H1 (cell line): ENCODE data around the gene DENND5B. TPM values are rescaled to one million over a fixed set of nuclear protein-coding genes. Genes with fewer than 3 reads are reported as not detected.

Experiments
- CTCF ChIA-PET: fragments of 300-600 bp; sonication (Branson Sonifier 250); formaldehyde crosslinking; loops from one replicate; lab custom pipeline; 2021; ENCODE audit not compliant: partially characterized antibody; lab: Charles Lee
- POLR2A ChIA-PET: fragments of 300-600 bp; sonication (Branson Sonifier 250); formaldehyde crosslinking; loops from one replicate; lab custom pipeline; 2021; ENCODE audit warnings: inconsistent platforms; ENCODE audit not compliant: partially characterized antibody; lab: Charles Lee
- DNase-seq, 2 experiments: peaks; one replicate each; pipeline versions ENCODE4 v3.0.0 to v3.0.0-alpha.2; 2010 to 2022; ENCODE audit warnings: low spot score in 2 of 2, low read depth in 1 of 2, mixed read lengths in 1 of 2
- FAIRE-seq: peaks from 2 replicates; lab custom pipeline; 2011; peaks lifted over from hg19 to GRCh38; lab: Jason Lieb, UNC
- H2AFZ ChIP-seq: 2 replicates; pipeline ENCODE4 v1.8.1; 2012; ENCODE audit warnings: low read length, inconsistent platforms
- H2AK5ac ChIP-seq: 2 replicates; pipeline ENCODE4 v1.6.1; 2013; ENCODE audit warnings: low read depth, low read length
- H2BK120ac ChIP-seq: replicated peaks from 2 replicates; pipeline ENCODE3; 2013; ENCODE audit warnings: low read depth, low read length, inconsistent platforms
- H2BK12ac ChIP-seq: 2 replicates; pipeline ENCODE4 v1.6.1; 2013; ENCODE audit warnings: low read depth, low read length
- H2BK15ac ChIP-seq: 2 replicates; pipeline ENCODE4 v1.6.1; 2013; ENCODE audit warnings: low read length
- H2BK20ac ChIP-seq: 2 replicates; pipeline ENCODE4 v1.6.1; 2013; ENCODE audit warnings: low read length
- H2BK5ac ChIP-seq: 2 replicates; pipeline ENCODE4 v1.6.1; 2013; ENCODE audit warnings: low read depth, low read length
- H3K14ac ChIP-seq: 2 replicates; pipeline ENCODE4 v1.6.1; 2013; ENCODE audit warnings: inconsistent platforms; ENCODE audit not compliant: insufficient read length
- H3K18ac ChIP-seq: 2 replicates; pipeline ENCODE4 v1.6.1; 2013; ENCODE audit warnings: low read length; ENCODE audit errors: extremely low read depth
- H3K23ac ChIP-seq: 2 replicates; pipeline ENCODE4 v1.6.1; 2013; ENCODE audit warnings: inconsistent platforms; ENCODE audit not compliant: insufficient read length
- H3K23me2 ChIP-seq: 2 replicates; pipeline ENCODE4 v1.6.1; 2013; ENCODE audit warnings: low read depth, low read length
- H3K27ac ChIP-seq: 2 replicates; pipeline ENCODE4 v1.6.1; 2011; ENCODE audit warnings: low read depth, low read length, inconsistent platforms
- H3K27me3 ChIP-seq, 4 experiments: replicated peaks in 1 of 4; 1 replicate in 1 of 4; 2 replicates in 3 of 4; pipeline versions ENCODE4 v1.6.1 to v1.8.1; 2011 to 2013; ENCODE audit warnings: low read length in 3 of 4, mild to moderate bottlenecking in 3 of 4, inconsistent platforms in 2 of 4, mixed read lengths in 2 of 4, moderate library complexity in 1 of 4; ENCODE audit not compliant: control insufficient read depth in 3 of 4, insufficient read depth in 3 of 4; ENCODE audit errors: extremely low read depth in 1 of 4
- H3K36me3 ChIP-seq, 4 experiments: 2 replicates each; pipeline versions ENCODE4 v1.6.1 to v1.8.1; 2011 to 2013; ENCODE audit warnings: mild to moderate bottlenecking in 4 of 4, low read length in 3 of 4, moderate library complexity in 2 of 4, control low read depth in 1 of 4, inconsistent platforms in 1 of 4; ENCODE audit not compliant: insufficient read depth in 4 of 4, control insufficient read depth in 2 of 4
- H3K4ac ChIP-seq: replicated peaks from 2 replicates; pipeline ENCODE3; 2013; ENCODE audit warnings: low read length, low read depth, mixed read lengths, inconsistent platforms; ENCODE audit not compliant: insufficient read length
- H3K4me1 ChIP-seq, 4 experiments: replicated peaks in 1 of 4; 1 replicate in 1 of 4; 2 replicates in 3 of 4; pipeline versions ENCODE4 v1.6.1 to v1.8.1; 2011 to 2013; ENCODE audit warnings: low read length in 3 of 4, inconsistent platforms in 2 of 4, mixed read lengths in 1 of 4; ENCODE audit not compliant: insufficient read depth in 4 of 4, control insufficient read depth in 3 of 4
- H3K4me2 ChIP-seq, 2 experiments: 2 replicates each; pipeline versions ENCODE4 v1.6.1 to v1.8.1; 2011 to 2013; ENCODE audit warnings: low read depth in 2 of 2, low read length in 2 of 2, control low read depth in 1 of 2, inconsistent platforms in 1 of 2, mild to moderate bottlenecking in 1 of 2; ENCODE audit not compliant: insufficient read depth in 1 of 2
- H3K4me3 ChIP-seq, 4 experiments: fragments of 200-600, 300-600 bp in 1 of 4; sonication (generic), shearing (Covaris generic), sonication (Bioruptor Twin) in 1 of 4; 2 replicates each; pipeline versions ENCODE4 v1.5.1 to v1.8.1; 2011 to 2016; ENCODE audit warnings: low read length in 4 of 4, low read depth in 3 of 4, control low read depth in 2 of 4, inconsistent platforms in 2 of 4, mild to moderate bottlenecking in 2 of 4, mixed read lengths in 1 of 4, moderate library complexity in 1 of 4; ENCODE audit not compliant: insufficient read depth in 2 of 4; ENCODE audit errors: extremely low read depth in 1 of 4
- H3K56ac ChIP-seq: replicated peaks from 2 replicates; pipeline ENCODE3; 2013; ENCODE audit warnings: low read depth, mild to moderate bottlenecking, mixed read lengths, low read length, inconsistent platforms; ENCODE audit not compliant: insufficient read length
- H3K79me1 ChIP-seq: 2 replicates; pipeline ENCODE4 v1.6.1; 2013; ENCODE audit warnings: low read depth, low read length, control low read depth
- H3K79me2 ChIP-seq, 2 experiments: 2 replicates each; pipeline versions ENCODE4 v1.6.1 to v1.8.1; 2012 to 2013; ENCODE audit warnings: low read length in 2 of 2, mild to moderate bottlenecking in 2 of 2, inconsistent platforms in 1 of 2; ENCODE audit not compliant: insufficient read depth in 2 of 2, control insufficient read depth in 1 of 2
- H3K9ac ChIP-seq, 4 experiments: replicated peaks in 1 of 4; 1 replicate in 1 of 4; 2 replicates in 3 of 4; pipeline versions ENCODE4 v1.6.1 to v1.8.1; 2011 to 2013; ENCODE audit warnings: low read depth in 3 of 4, low read length in 3 of 4, control low read depth in 2 of 4, mild to moderate bottlenecking in 2 of 4, moderate library complexity in 2 of 4, inconsistent platforms in 1 of 4; ENCODE audit errors: extremely low read depth in 1 of 4
- H3K9me3 ChIP-seq, 2 experiments: 2 replicates each; pipeline versions ENCODE4 v1.6.1 to v1.8.1; 2012 to 2013; ENCODE audit warnings: mild to moderate bottlenecking in 2 of 2, moderate library complexity in 2 of 2, control low read depth in 1 of 2, inconsistent platforms in 1 of 2, low read depth in 1 of 2, low read length in 1 of 2, mixed read lengths in 1 of 2; ENCODE audit not compliant: insufficient read depth in 2 of 2
- H4K20me1 ChIP-seq, 2 experiments: replicated peaks in 1 of 2; 2 replicates each; pipeline versions ENCODE3 to v1.8.1; 2011 to 2013; ENCODE audit warnings: inconsistent platforms in 2 of 2, low read length in 2 of 2, mild to moderate bottlenecking in 1 of 2; ENCODE audit not compliant: insufficient read depth in 2 of 2, control insufficient read depth in 1 of 2
- H4K5ac ChIP-seq: 2 replicates; pipeline ENCODE4 v1.6.1; 2013; ENCODE audit warnings: low read length, low read depth, mixed read lengths, inconsistent platforms; ENCODE audit not compliant: insufficient read length
- H4K8ac ChIP-seq: 2 replicates; pipeline ENCODE4 v1.8.0; 2013; ENCODE audit warnings: mild to moderate bottlenecking, moderate library complexity, low read length, inconsistent platforms; ENCODE audit not compliant: insufficient read depth; ENCODE audit errors: extremely low read depth
- H4K91ac ChIP-seq: replicated peaks from 2 replicates; pipeline ENCODE3; 2013; ENCODE audit warnings: low read length, mixed read lengths, inconsistent platforms; ENCODE audit not compliant: insufficient read length
- ASH2L ChIP-seq: fragments of 200-600, 300-600 bp; sonication (generic); IDR thresholded peaks from one replicate; pipeline ENCODE4 v1.7.1; 2017; ENCODE audit warnings: low read length
- CBX8 ChIP-seq: fragments of 300-800, 300-1000 bp; sonication (generic); IDR thresholded peaks from 2 replicates; pipeline ENCODE4 v1.7.1; 2016; ENCODE audit warnings: low read depth, low read length, borderline replicate concordance
- CEBPB ChIP-seq: IDR thresholded peaks from 2 replicates; pipeline ENCODE4 v1.6.1; 2012; ENCODE audit warnings: low read depth, low read length
- E2F6 ChIP-seq: IDR thresholded peaks from 2 replicates; pipeline ENCODE4 v1.6.1; 2012; ENCODE audit warnings: inconsistent platforms
- POLR2A ChIP-seq, 2 experiments: IDR thresholded peaks; 1 replicate in 1 of 2; 2 replicates in 1 of 2; pipeline ENCODE4 v1.6.1; 2011; ENCODE audit warnings: low read depth in 2 of 2, low read length in 2 of 2, mild to moderate bottlenecking in 2 of 2; ENCODE audit errors: control extremely low read depth in 1 of 2
- POLR2AphosphoS5 ChIP-seq: IDR thresholded peaks from 2 replicates; pipeline ENCODE4 v1.6.1; 2011; ENCODE audit warnings: low read depth, low read length
- SP1 ChIP-seq: IDR thresholded peaks from 2 replicates; pipeline ENCODE4 v1.6.1; 2011; ENCODE audit warnings: low read depth, low read length
- TBP ChIP-seq: IDR thresholded peaks from 2 replicates; pipeline ENCODE4 v1.6.1; 2011; ENCODE audit warnings: low read depth, low read length, improper control_type of control experiment
- polyA plus RNA-seq, 7 experiments: library from polyadenylated mRNA; depleted of rRNA in 3 of 7; stranded (reverse) in 5 of 7; unstranded in 2 of 7; fragments of >200 nt in 5 of 7; fragments of 200-250 nt in 2 of 7; gene quantifications; 1 replicate in 5 of 7; 2 replicates in 1 of 7; 4 replicates in 1 of 7; pipeline versions ENCODE4 v1.2.1 to v1.2.3, GENCODE V29; 2011 to 2013; ENCODE audit warnings: missing spikeins in 2 of 7, mixed read lengths in 2 of 7
- total RNA-seq: library from RNA; stranded (reverse); fragmentation: NEBNext Ultra II Directional; extraction: Animal tissue kit (Norgen Biotek cat#: 25700); gene quantifications from 2 replicates; pipeline ENCODE4 v1.2.1, GENCODE V29; 2021

DENND5B gene
- total and polyA plus RNA-seq, 2 of the 8 experiments (the other 6 are each of a cell fraction or from before 2014, with no cell fraction given) = 13.4 to 20.2 TPM

- no peak for FAIRE-seq
- H3K23me2 ChIP-seq = no peaks in the 10 kb centered on the region
- CTCF ChIA-PET = no interaction called here
Measured at GRCh38 chr12:31466768-31467167, 124.2 kb downstream of the DENND5B start.

More at GRCh38 chr12:31466768-31467167, 124.2 kb downstream of the DENND5B start:
- DNase-seq = no peak
- Histone ChIP-seq H4K91ac (no peak overlapping the region), H3K18ac (no peak overlapping the region), H2BK120ac (no peak overlapping the region), H4K5ac (no peak overlapping the region), H3K4me3 (no peak overlapping the region), H2BK12ac (no peak overlapping the region), H3K9ac (no peak overlapping the region), H2AFZ (no peak overlapping the region), H3K14ac (no peak overlapping the region), H3K4ac (no peak overlapping the region), H2AK5ac (no peak overlapping the region), H3K23ac (no peak overlapping the region), H3K79me2 (no peaks in the 10 kb centered on the region), H4K20me1 (peaks cover 0 to 2% of the 10 kb centered on the region in 2 experiments), H3K4me1 (peaks cover 0 to 3% (median under 1%) of the 10 kb centered on the region in 4 experiments; a peak in 3 of 7 replicates), H3K4me2 (no peak overlapping the region), H2BK15ac (no peak overlapping the region), H3K27ac (no peak overlapping the region), H3K9me3 (no peaks in the 10 kb centered on the region), H3K79me1 (peaks cover 2% of the 10 kb centered on the region; the same call in 1 of the 2 replicates), H2BK5ac (no peak overlapping the region), H2BK20ac (no peak overlapping the region), H3K36me3 (no peaks in the 10 kb centered on the region), H3K56ac (no peak overlapping the region), H4K8ac (no peak overlapping the region), H3K27me3 (no peaks in the 10 kb centered on the region)
- TF ChIP-seq TBP = no peak
- TF ChIP-seq E2F6 = no peak
- no peak for TF ChIP-seq SP1
- TF ChIP-seq CEBPB = no peak
- TF ChIP-seq CBX8 = no peak
- TF ChIP-seq POLR2A (IDR thresholded peaks at IDR 0.05; ENCODE audit: control extremely low read depth in 1 of 2, low read depth in 2 of 2, low read length in 2 of 2) = no peak
- no peak for TF ChIP-seq ASH2L
- TF ChIP-seq POLR2AphosphoS5 = no peak
- POLR2A ChIA-PET = interaction anchor here (0.6 to 0.7 kb wide), 2 partner anchors 9 to 79 kb away, joined by 3 read pairs; no protein-coding TSS in a partner anchor
